OCI-LY7 (cell line): ENCODE results near the gene U2SURP. TPM values are rescaled to one million over a fixed set of nuclear protein-coding genes. Genes with fewer than 3 reads are reported as not detected.

ENCODE experiments used
- BruUV-seq: library from RNA; stranded (reverse); fragments of 400-500 nt; replicated peaks from 2 replicates; lab custom pipeline; 2021; lab: Mats Ljungman, UMichigan
- CTCF ChIA-PET: fragments of 300-600 bp; sonication (Branson Sonifier 250); formaldehyde crosslinking; loops from one replicate; lab custom pipeline; 2022; ENCODE audit warnings: antibody characterized with exemption; ENCODE audit not compliant: unreplicated experiment; lab: Charles Lee
- POLR2A ChIA-PET: fragments of 300-600 bp; sonication (Branson Sonifier 250); formaldehyde crosslinking; loops from one replicate; lab custom pipeline; 2022; ENCODE audit warnings: antibody characterized with exemption; lab: Charles Lee
- DNase-seq: peaks from one replicate; pipeline ENCODE4 v3.0.0-alpha.2; 2015; ENCODE audit warnings: low spot score
- H2AFZ ChIP-seq: fragments of 200-600 bp; sonication (generic), shearing (Covaris generic); 2 replicates; pipeline ENCODE4 v1.6.1; 2014; ENCODE audit warnings: mild to moderate bottlenecking, antibody characterized with exemption, low read length, moderate library complexity
- H3K27ac ChIP-seq: fragments of 200-600 bp; sonication (generic); 2 replicates; pipeline ENCODE4 v1.5.1; 2014; ENCODE audit warnings: mixed run types, low read depth, mild to moderate bottlenecking, moderate library complexity, low read length, inconsistent platforms; ENCODE audit not compliant: poor library complexity, severe bottlenecking
- H3K36me3 ChIP-seq: fragments of 200-600 bp; sonication (generic); 2 replicates; pipeline ENCODE4 v1.6.1; 2014; ENCODE audit warnings: mild to moderate bottlenecking, antibody characterized with exemption, low read length, moderate library complexity, mixed read lengths; ENCODE audit not compliant: insufficient read depth
- H3K4me1 ChIP-seq: fragments of 200-600 bp; sonication (generic); 2 replicates; pipeline ENCODE4 v1.5.1; 2014; ENCODE audit warnings: mild to moderate bottlenecking, low read length; ENCODE audit not compliant: insufficient read depth, poor library complexity, severe bottlenecking
- H3K4me2 ChIP-seq: fragments of 200-600 bp; sonication (generic); 2 replicates; pipeline ENCODE4 v1.6.1; 2014; ENCODE audit warnings: mild to moderate bottlenecking, low read length
- H3K4me3 ChIP-seq: fragments of 200-600 bp; sonication (generic); 2 replicates; pipeline ENCODE4 v1.5.1; 2014; ENCODE audit warnings: mild to moderate bottlenecking, low read depth, low read length; ENCODE audit not compliant: poor library complexity, severe bottlenecking
- H3K79me2 ChIP-seq: fragments of 200-600 bp; sonication (generic); 2 replicates; pipeline ENCODE4 v1.6.1; 2016; ENCODE audit warnings: low read depth, mild to moderate bottlenecking, low read length, moderate library complexity, mixed read lengths; ENCODE audit not compliant: insufficient read depth
- H3K9me2 ChIP-seq: fragments of 200-600 bp; sonication (generic); 2 replicates; pipeline ENCODE4 v1.6.1; 2016; ENCODE audit warnings: mild to moderate bottlenecking, low read length, mixed read lengths; ENCODE audit not compliant: insufficient read depth
- H3K9me3 ChIP-seq: fragments of 200-600 bp; sonication (generic); 2 replicates; pipeline ENCODE4 v1.6.1; 2014; ENCODE audit warnings: mild to moderate bottlenecking, mixed run types, low read length, mixed read lengths
- H4K20me1 ChIP-seq: fragments of 200-600 bp; sonication (generic); 2 replicates; pipeline ENCODE4 v1.6.1; 2014; ENCODE audit warnings: mild to moderate bottlenecking, antibody characterized with exemption, low read length, moderate library complexity, mixed read lengths; ENCODE audit not compliant: insufficient read depth
- CTCF ChIP-seq: fragments of 200-600 bp; sonication (generic); conservative IDR thresholded peaks from 2 replicates; pipeline ENCODE4 v1.5.1; 2014; ENCODE audit warnings: mild to moderate bottlenecking, antibody characterized with exemption, low read length, moderate library complexity, mixed read lengths
- EZH2phosphoT487 ChIP-seq: fragments of 200-600 bp; sonication (generic); IDR thresholded peaks from 2 replicates; pipeline ENCODE4 v1.6.1; 2018; ENCODE audit warnings: low read depth, borderline replicate concordance, mild to moderate bottlenecking, mixed run types, antibody characterized with exemption, low read length, moderate library complexity, mixed read lengths
- intact Hi-C: fragments of 100-400 bp; cut with micrococcal nuclease; formaldehyde crosslinking; loops from one replicate; pipeline ENCODE4 v1.10.0; 2022; ENCODE audit not compliant: unreplicated experiment
- total RNA-seq, 2 experiments: library from RNA; depleted of rRNA in 1 of 2; stranded (reverse); fragments of >200 nt in 1 of 2; shearing (Covaris generic) in 1 of 2; gene quantifications; 2 replicates each; pipeline ENCODE4 v1.2.3, GENCODE V29; 2014 to 2022

Gene U2SURP
- total RNA-seq, 2 experiments from 2014 or later = 108 to 185 TPM

GRCh38 chr3:143081844-143082778 is 80.7 kb downstream of the U2SURP start:
- Histone ChIP-seq H3K4me2 (peak overlapping the region; percentile 46), H4K20me1 (no peaks in the 10 kb centered on the region), H3K9me2 (no peaks in the 10 kb centered on the region), H2AFZ (peak overlapping the region; percentile 80; the same call in 1 of the 2 replicates), H3K9me3 (no peaks in the 10 kb centered on the region), H3K79me2 (no peaks in the 10 kb centered on the region), H3K27ac (no peak overlapping the region), H3K4me1 (peaks cover 11% of the 10 kb centered on the region), H3K4me3 (no peak overlapping the region), H3K36me3 (no peaks in the 10 kb centered on the region)
- CTCF ChIA-PET = no interaction called here
- BruUV-seq = TSS peak; percentile 96
- peak; percentile 37 for DNase-seq
- TF ChIP-seq CTCF (no peak), EZH2phosphoT487 (no peak)
- POLR2A ChIA-PET = interaction anchor here (0.6 to 1.3 kb wide), 4 partner anchors 15 to 171 kb away, joined by 3 to 4 read pairs (median 4); partner anchors contain the start of gene CHST2
- intact Hi-C loops = loop anchor here (1.0 kb wide), 1 partner anchor 37 kb away; the partner anchor contains the start of gene CHST2

GRCh38 chr3:143083781-143084180 is 82.4 kb downstream of the U2SURP start:
- ChIA-PET POLR2A (interaction anchor here (0.5 to 1.3 kb wide), 4 partner anchors 35 to 1066 kb away, joined by 3 to 4 read pairs (median 3); partner anchors contain the start of gene CHST2), CTCF (interaction anchor here (1.0 kb wide), 1 partner anchor 8 kb away, joined by 4 read pairs; no protein-coding TSS in a partner anchor)
- no peaks in the 10 kb centered on the region for H4K20me1 ChIP-seq
- no peak for DNase-seq
- H3K36me3 ChIP-seq = no peaks in the 10 kb centered on the region
- H3K4me1 ChIP-seq = peaks cover 11% of the 10 kb centered on the region
- no peak overlapping the region for H3K27ac ChIP-seq
- H3K79me2 ChIP-seq = no peaks in the 10 kb centered on the region
- no peaks in the 10 kb centered on the region for H3K9me2 ChIP-seq
- BruUV-seq = no TSS peak
- H3K9me3 ChIP-seq = no peaks in the 10 kb centered on the region
- no peak overlapping the region for H2AFZ ChIP-seq
- intact Hi-C loops = no loop called here
- TF ChIP-seq CTCF (no peak), EZH2phosphoT487 (no peak)
- no peak overlapping the region for H3K4me3 ChIP-seq
- no peak overlapping the region for H3K4me2 ChIP-seq
